Measurements from ENCODE around the gene SVEP1.

- TF ChIP-seq EZH2 (IDR thresholded peaks at IDR 0.05; ENCODE audit: borderline replicate concordance, insufficient read depth, low read depth, low read length, poor library complexity, severe bottlenecking) (no peak), CTCF (IDR thresholded peaks at IDR 0.05) (no peak)
Observed at GRCh38 chr9:110619831-110620230, 40.3 kb upstream of the SVEP1 start.

Data from B cell (primary cell).